HepG2 (cell line): ENCODE measurements around the gene EEF1E1. TPM values are rescaled to one million over a fixed set of nuclear protein-coding genes. Genes with fewer than 3 reads are reported as not detected.

Source experiments
- GATA4 ChIP-seq: sonication (generic); IDR thresholded peaks from 2 replicates; pipeline ENCODE4 v1.6.1; 2016; ENCODE audit warnings: antibody characterized with exemption, low read depth, borderline replicate concordance
- HOXA9 ChIP-seq: sonication (generic); formaldehyde crosslinking; IDR thresholded peaks from 2 replicates; pipeline ENCODE4 v1.8.1; 2022; ENCODE audit warnings: missing genetic modification reagents, mild to moderate bottlenecking, moderate library complexity, borderline replicate concordance
- KDM3A ChIP-seq: IDR thresholded peaks from 2 replicates; pipeline ENCODE4 v1.6.1; 2018; ENCODE audit warnings: low read depth, missing compliant biosample characterization
- NBN ChIP-seq: fragments of 450-650 bp; conservative IDR thresholded peaks from 2 replicates; pipeline ENCODE4 v1.6.1; 2017
- ONECUT2 ChIP-seq: sonication (generic); formaldehyde crosslinking; IDR thresholded peaks from 2 replicates; pipeline ENCODE4 v1.4.0; 2020; ENCODE audit warnings: missing genetic modification reagents
- RFX1 ChIP-seq: fragments of 450-650 bp; IDR thresholded peaks from 2 replicates; pipeline ENCODE4 v1.6.1; 2017
- SKI ChIP-seq: fragments of 450-650 bp; IDR thresholded peaks from one replicate; pipeline ENCODE4 v1.6.1; 2018; ENCODE audit warnings: mild to moderate bottlenecking; ENCODE audit not compliant: partially characterized antibody
- TMF1 ChIP-seq: sonication (generic); formaldehyde crosslinking; IDR thresholded peaks from 2 replicates; pipeline ENCODE4 v1.8.1; 2022; ENCODE audit warnings: low read depth, missing genetic modification reagents
- ZNF230 ChIP-seq: sonication (generic); formaldehyde crosslinking; IDR thresholded peaks from 2 replicates; pipeline ENCODE4 v1.4.0; 2020; ENCODE audit warnings: mild to moderate bottlenecking, missing genetic modification reagents
- ZNF557 ChIP-seq: sonication (generic); formaldehyde crosslinking; IDR thresholded peaks from 2 replicates; pipeline ENCODE4 v1.4.0; 2020; ENCODE audit warnings: missing genetic modification reagents
- ZNF564 ChIP-seq: sonication (generic); formaldehyde crosslinking; IDR thresholded peaks from 2 replicates; pipeline ENCODE4 v1.8.1; 2023; ENCODE audit warnings: mild to moderate bottlenecking, missing genetic modification reagents
- ZNF781 ChIP-seq: sonication (generic); formaldehyde crosslinking; IDR thresholded peaks from 2 replicates; pipeline ENCODE4 v1.5.1; 2020; ENCODE audit warnings: borderline replicate concordance, mild to moderate bottlenecking, missing genetic modification reagents; ENCODE audit errors: not compliant biosample characterization
- ZNF816 ChIP-seq: sonication (generic); formaldehyde crosslinking; IDR thresholded peaks from 2 replicates; pipeline ENCODE4 v1.8.0; 2022; ENCODE audit warnings: missing genetic modification reagents, mild to moderate bottlenecking, borderline replicate concordance
- ZNF841 ChIP-seq: sonication (generic); formaldehyde crosslinking; IDR thresholded peaks from 2 replicates; pipeline ENCODE4 v1.8.1; 2023; ENCODE audit warnings: missing genetic modification reagents, borderline replicate concordance
- ZNF891 ChIP-seq: sonication (generic); formaldehyde crosslinking; IDR thresholded peaks from 2 replicates; pipeline ENCODE4 v1.5.0; 2020; ENCODE audit warnings: mild to moderate bottlenecking, missing genetic modification reagents
- polyA plus RNA-seq, 8 experiments: library from polyadenylated mRNA; depleted of rRNA in 3 of 8; stranded (reverse) in 7 of 8; unstranded in 1 of 8; fragments of >200 nt; fragmentation: Illumina TruSeq in 4 of 8; extraction: Trizol in 4 of 8; gene quantifications; 2 replicates each; pipeline versions ENCODE4 v1.2.1 to v1.2.3, GENCODE V29; 2011 to 2016; ENCODE audit warnings: low read depth in 4 of 8, missing spikeins in 1 of 8, mixed read lengths in 1 of 8; ENCODE audit not compliant: insufficient read depth in 1 of 8
- total RNA-seq, 5 experiments: library from RNA; depleted of rRNA; stranded (reverse); fragments of >200 nt; fragmentation: Illumina TruSeq; extraction: Trizol; gene quantifications; 2 replicates each; pipeline ENCODE4 v1.2.3, GENCODE V29; 2016; ENCODE audit warnings: low read depth in 1 of 5
- TF ChIP-seq, protein P1 (sequence below): IDR thresholded peaks from 2 replicates; pipeline ENCODE4 v1.6.1; 2016; ENCODE audit warnings: low read depth, missing genetic modification reagents, missing compliant biosample characterization
- TF ChIP-seq, protein P2 (sequence below): sonication (generic); formaldehyde crosslinking; IDR thresholded peaks from 2 replicates; pipeline ENCODE4 v1.5.0; 2020; ENCODE audit warnings: mild to moderate bottlenecking, low read depth, missing genetic modification reagents, borderline replicate concordance
- TF ChIP-seq, protein P3 (sequence below): fragments of 450-650 bp; IDR thresholded peaks from 2 replicates; pipeline ENCODE4 v1.6.1; 2016
- TF ChIP-seq, protein P4 (sequence below): sonication (generic); formaldehyde crosslinking; IDR thresholded peaks from 2 replicates; pipeline ENCODE4 v1.9.0; 2022; ENCODE audit warnings: missing genetic modification reagents, mild to moderate bottlenecking, borderline replicate concordance
- TF ChIP-seq, protein P5 (sequence below): sonication (generic); formaldehyde crosslinking; IDR thresholded peaks from 2 replicates; pipeline ENCODE4 v1.4.0; 2020; ENCODE audit warnings: missing genetic modification reagents
- TF ChIP-seq, protein P6 (sequence below): sonication (generic); formaldehyde crosslinking; IDR thresholded peaks from 2 replicates; pipeline ENCODE4 v1.4.0; 2020; ENCODE audit warnings: mild to moderate bottlenecking, missing genetic modification reagents

EEF1E1 gene
- total and polyA plus RNA-seq, 2 of the 13 experiments (the other 11 are each of a cell fraction or from before 2014, with no cell fraction given): 128 to 188 TPM

DNA sequence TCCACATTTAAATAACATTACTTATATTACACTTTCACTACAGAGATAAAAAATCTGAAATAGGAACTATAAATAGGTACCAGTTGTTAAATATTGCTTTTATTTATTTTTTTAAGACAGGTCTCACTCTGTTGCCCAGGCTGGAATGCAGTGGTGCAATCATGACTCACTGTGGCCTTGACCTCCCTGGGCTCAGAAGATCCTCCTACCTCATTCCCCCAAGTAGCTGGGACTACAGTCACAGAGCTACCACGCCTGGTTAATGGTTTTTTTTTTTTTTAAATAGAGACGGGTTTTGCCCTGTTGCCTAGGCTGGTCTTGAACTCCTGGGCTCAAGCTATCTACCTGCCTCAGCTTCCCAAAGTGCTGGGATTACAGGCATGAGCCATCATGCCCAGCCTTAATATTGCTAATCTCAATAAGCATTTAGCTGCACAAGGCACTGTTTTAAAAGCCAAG lies 17.3 kb downstream of the EEF1E1 start (continued):
- TF ChIP-seq, protein P1, sequence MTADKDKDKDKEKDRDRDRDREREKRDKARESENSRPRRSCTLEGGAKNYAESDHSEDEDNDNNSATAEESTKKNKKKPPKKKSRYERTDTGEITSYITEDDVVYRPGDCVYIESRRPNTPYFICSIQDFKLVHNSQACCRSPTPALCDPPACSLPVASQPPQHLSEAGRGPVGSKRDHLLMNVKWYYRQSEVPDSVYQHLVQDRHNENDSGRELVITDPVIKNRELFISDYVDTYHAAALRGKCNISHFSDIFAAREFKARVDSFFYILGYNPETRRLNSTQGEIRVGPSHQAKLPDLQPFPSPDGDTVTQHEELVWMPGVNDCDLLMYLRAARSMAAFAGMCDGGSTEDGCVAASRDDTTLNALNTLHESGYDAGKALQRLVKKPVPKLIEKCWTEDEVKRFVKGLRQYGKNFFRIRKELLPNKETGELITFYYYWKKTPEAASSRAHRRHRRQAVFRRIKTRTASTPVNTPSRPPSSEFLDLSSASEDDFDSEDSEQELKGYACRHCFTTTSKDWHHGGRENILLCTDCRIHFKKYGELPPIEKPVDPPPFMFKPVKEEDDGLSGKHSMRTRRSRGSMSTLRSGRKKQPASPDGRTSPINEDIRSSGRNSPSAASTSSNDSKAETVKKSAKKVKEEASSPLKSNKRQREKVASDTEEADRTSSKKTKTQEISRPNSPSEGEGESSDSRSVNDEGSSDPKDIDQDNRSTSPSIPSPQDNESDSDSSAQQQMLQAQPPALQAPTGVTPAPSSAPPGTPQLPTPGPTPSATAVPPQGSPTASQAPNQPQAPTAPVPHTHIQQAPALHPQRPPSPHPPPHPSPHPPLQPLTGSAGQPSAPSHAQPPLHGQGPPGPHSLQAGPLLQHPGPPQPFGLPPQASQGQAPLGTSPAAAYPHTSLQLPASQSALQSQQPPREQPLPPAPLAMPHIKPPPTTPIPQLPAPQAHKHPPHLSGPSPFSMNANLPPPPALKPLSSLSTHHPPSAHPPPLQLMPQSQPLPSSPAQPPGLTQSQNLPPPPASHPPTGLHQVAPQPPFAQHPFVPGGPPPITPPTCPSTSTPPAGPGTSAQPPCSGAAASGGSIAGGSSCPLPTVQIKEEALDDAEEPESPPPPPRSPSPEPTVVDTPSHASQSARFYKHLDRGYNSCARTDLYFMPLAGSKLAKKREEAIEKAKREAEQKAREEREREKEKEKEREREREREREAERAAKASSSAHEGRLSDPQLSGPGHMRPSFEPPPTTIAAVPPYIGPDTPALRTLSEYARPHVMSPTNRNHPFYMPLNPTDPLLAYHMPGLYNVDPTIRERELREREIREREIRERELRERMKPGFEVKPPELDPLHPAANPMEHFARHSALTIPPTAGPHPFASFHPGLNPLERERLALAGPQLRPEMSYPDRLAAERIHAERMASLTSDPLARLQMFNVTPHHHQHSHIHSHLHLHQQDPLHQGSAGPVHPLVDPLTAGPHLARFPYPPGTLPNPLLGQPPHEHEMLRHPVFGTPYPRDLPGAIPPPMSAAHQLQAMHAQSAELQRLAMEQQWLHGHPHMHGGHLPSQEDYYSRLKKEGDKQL (CRISPR knock-in tag): peak; percentile 73
- TF ChIP-seq ZNF564 (CRISPR knock-in tag): no peak
- TF ChIP-seq, protein P2, sequence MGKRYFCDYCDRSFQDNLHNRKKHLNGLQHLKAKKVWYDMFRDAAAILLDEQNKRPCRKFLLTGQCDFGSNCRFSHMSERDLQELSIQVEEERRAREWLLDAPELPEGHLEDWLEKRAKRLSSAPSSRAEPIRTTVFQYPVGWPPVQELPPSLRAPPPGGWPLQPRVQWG (CRISPR knock-in tag): no peak
- no peak for TF ChIP-seq ZNF816 (CRISPR knock-in tag)
- TF ChIP-seq, protein P3, sequence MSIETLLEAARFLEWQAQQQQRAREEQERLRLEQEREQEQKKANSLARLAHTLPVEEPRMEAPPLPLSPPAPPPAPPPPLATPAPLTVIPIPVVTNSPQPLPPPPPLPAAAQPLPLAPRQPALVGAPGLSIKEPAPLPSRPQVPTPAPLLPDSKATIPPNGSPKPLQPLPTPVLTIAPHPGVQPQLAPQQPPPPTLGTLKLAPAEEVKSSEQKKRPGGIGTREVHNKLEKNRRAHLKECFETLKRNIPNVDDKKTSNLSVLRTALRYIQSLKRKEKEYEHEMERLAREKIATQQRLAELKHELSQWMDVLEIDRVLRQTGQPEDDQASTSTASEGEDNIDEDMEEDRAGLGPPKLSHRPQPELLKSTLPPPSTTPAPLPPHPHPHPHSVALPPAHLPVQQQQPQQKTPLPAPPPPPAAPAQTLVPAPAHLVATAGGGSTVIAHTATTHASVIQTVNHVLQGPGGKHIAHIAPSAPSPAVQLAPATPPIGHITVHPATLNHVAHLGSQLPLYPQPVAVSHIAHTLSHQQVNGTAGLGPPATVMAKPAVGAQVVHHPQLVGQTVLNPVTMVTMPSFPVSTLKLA: no peak
- TF ChIP-seq HOXA9: no peak
- TF ChIP-seq ZNF841 (CRISPR knock-in tag): no peak
- TF ChIP-seq RFX1: no peak
- no peak for TF ChIP-seq ZNF557
- peak; percentile 85 for TF ChIP-seq KDM3A (CRISPR knock-in tag)
- no peak for TF ChIP-seq ZNF230
- TF ChIP-seq ONECUT2 (CRISPR knock-in tag): no peak
- no peak for TF ChIP-seq ZNF781 (CRISPR knock-in tag)
- TF ChIP-seq, protein P4, sequence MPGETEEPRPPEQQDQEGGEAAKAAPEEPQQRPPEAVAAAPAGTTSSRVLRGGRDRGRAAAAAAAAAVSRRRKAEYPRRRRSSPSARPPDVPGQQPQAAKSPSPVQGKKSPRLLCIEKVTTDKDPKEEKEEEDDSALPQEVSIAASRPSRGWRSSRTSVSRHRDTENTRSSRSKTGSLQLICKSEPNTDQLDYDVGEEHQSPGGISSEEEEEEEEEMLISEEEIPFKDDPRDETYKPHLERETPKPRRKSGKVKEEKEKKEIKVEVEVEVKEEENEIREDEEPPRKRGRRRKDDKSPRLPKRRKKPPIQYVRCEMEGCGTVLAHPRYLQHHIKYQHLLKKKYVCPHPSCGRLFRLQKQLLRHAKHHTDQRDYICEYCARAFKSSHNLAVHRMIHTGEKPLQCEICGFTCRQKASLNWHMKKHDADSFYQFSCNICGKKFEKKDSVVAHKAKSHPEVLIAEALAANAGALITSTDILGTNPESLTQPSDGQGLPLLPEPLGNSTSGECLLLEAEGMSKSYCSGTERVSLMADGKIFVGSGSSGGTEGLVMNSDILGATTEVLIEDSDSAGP (CRISPR knock-in tag): no peak
- TF ChIP-seq ZNF891 (CRISPR knock-in tag): no peak
- TF ChIP-seq GATA4: peak; percentile 65; the same call in 1 of the 2 replicates
- no peak for TF ChIP-seq NBN
- no peak for TF ChIP-seq TMF1 (CRISPR knock-in tag)
- TF ChIP-seq, protein P5, sequence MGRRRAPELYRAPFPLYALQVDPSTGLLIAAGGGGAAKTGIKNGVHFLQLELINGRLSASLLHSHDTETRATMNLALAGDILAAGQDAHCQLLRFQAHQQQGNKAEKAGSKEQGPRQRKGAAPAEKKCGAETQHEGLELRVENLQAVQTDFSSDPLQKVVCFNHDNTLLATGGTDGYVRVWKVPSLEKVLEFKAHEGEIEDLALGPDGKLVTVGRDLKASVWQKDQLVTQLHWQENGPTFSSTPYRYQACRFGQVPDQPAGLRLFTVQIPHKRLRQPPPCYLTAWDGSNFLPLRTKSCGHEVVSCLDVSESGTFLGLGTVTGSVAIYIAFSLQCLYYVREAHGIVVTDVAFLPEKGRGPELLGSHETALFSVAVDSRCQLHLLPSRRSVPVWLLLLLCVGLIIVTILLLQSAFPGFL (CRISPR knock-in tag): no peak
- TF ChIP-seq, protein P6, sequence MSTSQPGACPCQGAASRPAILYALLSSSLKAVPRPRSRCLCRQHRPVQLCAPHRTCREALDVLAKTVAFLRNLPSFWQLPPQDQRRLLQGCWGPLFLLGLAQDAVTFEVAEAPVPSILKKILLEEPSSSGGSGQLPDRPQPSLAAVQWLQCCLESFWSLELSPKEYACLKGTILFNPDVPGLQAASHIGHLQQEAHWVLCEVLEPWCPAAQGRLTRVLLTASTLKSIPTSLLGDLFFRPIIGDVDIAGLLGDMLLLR (CRISPR knock-in tag): no peak
- TF ChIP-seq SKI: peak; percentile 79
